Epithelial cell of esophagus (primary cell): Measurements from ENCODE around the gene TDRD3.

Experiments
- DNase-seq: peaks from one replicate; pipeline ENCODE4 v3.0.0; 2010; ENCODE audit warnings: low read depth
- H3K4me3 ChIP-seq: 2 replicates; pipeline ENCODE4 v1.5.1; 2011; ENCODE audit warnings: mild to moderate bottlenecking, low read length, control low read depth
- CTCF ChIP-seq: IDR thresholded peaks from 2 replicates; pipeline ENCODE4 v1.5.1; 2011; ENCODE audit warnings: low read depth, mild to moderate bottlenecking, low read length, control low read depth, inconsistent platforms; ENCODE audit not compliant: insufficient read depth; ENCODE audit errors: missing control alignments

The TDRD3 gene

DNA sequence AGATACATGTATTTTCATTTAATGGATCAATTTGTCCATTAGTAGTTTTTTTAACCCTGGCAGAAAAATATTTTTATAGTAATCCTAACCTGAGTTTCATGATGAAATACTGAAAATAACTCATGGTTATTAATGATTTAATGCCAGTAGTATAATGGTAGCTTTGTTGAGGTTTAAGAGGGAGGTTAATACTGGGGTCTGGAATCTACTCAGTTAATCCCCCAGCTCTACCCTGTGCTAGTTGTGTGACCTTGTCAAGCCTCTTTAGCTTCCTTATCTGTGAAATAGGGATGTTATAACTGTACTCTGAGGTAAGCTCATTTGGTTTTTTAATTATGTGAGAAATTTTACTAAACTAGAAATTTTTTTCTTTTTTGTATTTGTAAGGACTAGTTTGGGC, 122.5 kb downstream of the TDRD3 start:
- DNase-seq, result no peak
- H3K4me3 ChIP-seq, result no peak overlapping the region
- TF ChIP-seq CTCF, result no peak

DNA sequence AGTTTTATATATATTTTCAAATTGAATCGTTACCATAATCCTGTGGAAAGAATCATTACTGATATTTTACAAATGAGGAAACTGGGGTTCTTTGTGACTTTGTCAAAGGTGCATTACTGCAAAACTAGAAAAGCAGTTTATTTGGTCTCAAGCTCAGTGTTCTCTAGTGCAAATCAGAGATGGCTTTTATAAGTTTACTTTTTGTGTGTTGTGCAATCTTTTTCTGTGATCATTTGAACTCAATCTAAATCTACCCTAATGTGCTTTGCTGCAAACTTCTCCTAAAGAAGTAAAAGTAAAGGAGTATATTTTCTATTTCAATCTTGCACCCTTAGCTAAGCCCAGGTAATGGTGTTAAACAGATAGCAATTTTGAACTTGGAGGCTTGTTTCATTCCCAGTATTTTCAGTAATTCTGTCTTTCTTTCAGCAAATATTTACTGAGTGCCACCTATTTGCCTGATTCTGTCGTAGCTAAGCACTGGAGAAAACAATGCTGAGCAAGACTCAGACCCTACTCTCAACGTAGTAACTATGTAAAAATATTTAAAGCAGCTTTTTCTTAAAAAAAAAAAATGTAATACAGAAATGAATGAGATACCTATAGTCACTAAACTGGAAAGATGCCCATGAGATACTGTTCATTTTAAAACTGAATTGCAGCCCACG, 124.0 kb downstream of the TDRD3 start:
- no peak for DNase-seq
- H3K4me3 ChIP-seq, result no peak overlapping the region
- no peak for TF ChIP-seq CTCF

DNA sequence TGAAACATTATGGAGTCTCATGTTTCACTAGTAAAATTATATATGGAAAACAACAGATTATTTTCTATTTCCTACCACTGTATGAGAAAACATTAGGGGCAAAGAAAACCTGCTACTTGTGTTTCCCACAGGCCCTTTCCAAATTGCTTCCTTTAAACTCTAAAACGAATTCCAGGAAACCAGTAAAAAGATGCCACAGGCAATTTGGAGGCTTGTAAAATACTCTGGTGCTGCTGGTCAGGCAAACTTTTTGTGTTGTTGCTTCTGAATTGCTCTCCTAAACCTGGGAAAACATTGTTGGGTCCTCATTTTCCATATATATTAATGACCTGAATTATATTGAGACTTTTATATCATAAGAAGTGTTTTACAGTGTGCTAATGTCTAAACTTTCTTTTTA, 141.5 kb downstream of the TDRD3 start:
- H3K4me3 ChIP-seq, result no peak overlapping the region
- no peak for TF ChIP-seq CTCF
- DNase-seq, result no peak

- no peak overlapping the region for H3K4me3 ChIP-seq
- no peak for TF ChIP-seq CTCF
- no peak for DNase-seq
Observed at GRCh38 chr13:60540276-60540675, 143.3 kb downstream of the TDRD3 start.

DNA sequence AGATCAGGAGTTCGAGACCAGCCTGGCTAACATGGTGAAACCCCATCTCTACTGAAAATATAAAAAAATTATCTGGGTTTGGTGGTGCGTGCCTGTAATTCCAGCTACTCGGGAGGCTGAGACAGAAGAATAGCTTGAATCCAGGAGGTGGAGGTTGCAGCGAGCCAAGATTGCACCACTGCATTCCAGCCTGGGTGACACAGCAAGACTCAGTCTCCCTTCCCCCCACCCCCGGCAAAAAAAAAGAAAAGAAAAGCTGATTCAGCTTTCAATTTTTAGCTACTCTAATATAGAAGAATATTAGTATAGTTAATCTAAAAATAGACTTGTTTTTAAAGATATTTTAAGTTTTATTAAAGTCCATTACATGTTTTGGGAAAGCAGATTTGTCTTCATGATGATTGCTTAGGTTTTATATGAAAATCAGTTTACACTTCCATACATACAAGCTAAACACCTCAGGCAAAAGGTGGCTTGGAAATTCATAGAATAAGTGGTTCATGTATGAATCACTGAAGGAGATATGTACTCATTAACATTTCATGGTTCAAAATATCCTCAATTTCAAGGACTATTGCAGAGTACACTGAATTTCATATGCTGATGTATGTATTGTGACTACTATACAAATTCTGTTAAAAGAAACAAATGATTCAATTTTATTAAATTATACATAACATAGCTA, 165.2 kb downstream of the TDRD3 start:
- H3K4me3 ChIP-seq, result no peak overlapping the region
- no peak for TF ChIP-seq CTCF
- DNase-seq, result peak; percentile 68

DNA sequence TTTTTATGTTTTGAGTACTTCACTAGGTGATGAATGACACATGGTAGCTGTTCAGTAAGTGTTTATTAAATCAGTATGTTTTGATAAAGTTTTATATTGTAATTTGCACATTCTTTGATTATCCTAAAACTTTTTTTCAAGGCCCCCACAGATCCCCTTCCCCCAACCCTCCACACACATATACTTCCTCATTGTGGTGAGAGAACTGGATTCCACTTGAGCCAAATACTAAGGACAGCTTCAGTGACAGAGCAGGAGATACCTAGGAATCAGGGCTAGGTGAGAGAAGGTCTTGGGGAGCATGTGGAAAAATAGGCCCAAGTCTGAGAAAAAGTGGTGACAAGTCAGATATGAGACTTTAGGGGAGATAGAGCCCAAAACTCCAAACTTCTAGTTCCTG, 174.6 kb downstream of the TDRD3 start:
- no peak overlapping the region for H3K4me3 ChIP-seq
- no peak for DNase-seq
- no peak for TF ChIP-seq CTCF
